Activated CD8-positive, alpha-beta memory T cell treated with anti-CD3 and anti-CD28 coated beads for 1 hour (primary cell): ENCODE data around the gene PGK2.

Source experiments
- DNase-seq, 2 donors: peaks; one replicate each; pipeline ENCODE4 v3.0.0-alpha.2; 2020; ENCODE audit warnings: low read depth in 1 of 2; ENCODE audit errors: extremely low read depth in 1 of 2

Gene PGK2

GRCh38 chr6:49739423-49739822 lies 47.7 kb downstream of the PGK2 start:
- DNase-seq, result no peak

- DNase-seq, result no peak
Measured at GRCh38 chr6:49736017-49736508, 51.0 kb downstream of the PGK2 start.
